HG02588 (cell line): ENCODE measurements around the gene CLASP1.
"Not testable (repeated sequence)": the region's sequence is repeated elsewhere in the genome, so short reads cannot be mapped to it uniquely, and the experiment has no call there.

Experiments used
- ATAC-seq: cut with Tn5 transposase; IDR thresholded peaks from one replicate; pipeline ENCODE4 v1.9.1; 2021; ENCODE audit warnings: mild to moderate bottlenecking, moderate library complexity; ENCODE audit not compliant: unreplicated experiment

CLASP1 gene

DNA sequence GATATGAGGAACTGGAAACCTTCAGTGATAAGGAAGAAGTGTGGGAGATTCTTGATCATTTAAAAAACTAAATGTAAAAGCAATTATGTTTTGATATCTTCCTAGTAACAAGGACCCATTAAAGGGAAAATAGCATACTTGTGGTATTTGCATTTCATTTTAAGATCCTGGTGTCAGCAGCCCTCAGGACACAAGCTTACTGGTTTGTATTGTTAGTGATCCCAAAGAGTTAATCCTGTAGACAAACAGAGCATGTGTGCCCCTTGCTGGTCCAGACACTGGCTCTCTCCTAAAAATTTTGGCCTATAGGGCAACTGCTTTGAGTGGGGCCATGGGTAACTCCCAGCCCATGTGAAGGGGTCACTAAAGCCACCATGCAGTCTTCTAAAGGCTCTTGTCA, 263.2 kb downstream of the CLASP1 start:
- no peak for ATAC-seq

DNA sequence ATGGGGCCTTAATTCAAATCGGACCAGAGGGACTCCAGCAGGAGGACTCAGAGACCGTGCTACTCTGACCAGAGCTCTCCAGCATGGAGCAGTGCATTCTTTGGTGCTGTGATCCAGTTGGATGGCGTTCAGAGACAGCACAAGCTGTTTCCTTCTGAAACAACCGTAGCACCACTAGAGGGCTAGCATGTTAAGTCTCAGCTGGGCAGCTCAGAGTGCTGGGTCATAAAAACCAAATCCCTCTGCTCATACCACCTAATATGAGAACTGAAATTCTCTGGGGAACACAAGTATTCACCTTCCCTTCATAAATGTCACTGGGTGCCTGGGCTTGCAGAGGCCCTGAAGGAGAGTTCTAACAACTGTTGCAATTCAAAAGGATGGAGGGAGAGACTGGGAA, 266.5 kb downstream of the CLASP1 start:
- ATAC-seq, result no peak

DNA sequence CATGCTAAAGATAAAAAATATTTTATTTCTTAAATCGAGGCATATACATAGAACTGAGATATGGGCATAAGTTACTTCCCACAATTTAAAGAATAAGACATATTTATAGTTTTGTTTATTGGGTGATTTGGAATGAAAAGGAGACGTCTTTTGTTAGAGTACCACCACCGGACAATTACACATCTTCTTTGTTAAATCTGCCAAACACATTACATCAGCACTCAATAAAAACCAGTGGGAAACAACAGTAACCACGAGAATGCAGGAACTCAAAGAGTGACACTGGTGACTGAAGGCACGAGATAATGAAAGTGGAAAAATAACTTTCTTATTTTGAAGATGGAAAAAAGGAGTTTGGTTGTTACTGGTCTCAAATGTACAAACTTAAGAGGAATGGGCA, 271.6 kb downstream of the CLASP1 start:
- no peak for ATAC-seq

DNA sequence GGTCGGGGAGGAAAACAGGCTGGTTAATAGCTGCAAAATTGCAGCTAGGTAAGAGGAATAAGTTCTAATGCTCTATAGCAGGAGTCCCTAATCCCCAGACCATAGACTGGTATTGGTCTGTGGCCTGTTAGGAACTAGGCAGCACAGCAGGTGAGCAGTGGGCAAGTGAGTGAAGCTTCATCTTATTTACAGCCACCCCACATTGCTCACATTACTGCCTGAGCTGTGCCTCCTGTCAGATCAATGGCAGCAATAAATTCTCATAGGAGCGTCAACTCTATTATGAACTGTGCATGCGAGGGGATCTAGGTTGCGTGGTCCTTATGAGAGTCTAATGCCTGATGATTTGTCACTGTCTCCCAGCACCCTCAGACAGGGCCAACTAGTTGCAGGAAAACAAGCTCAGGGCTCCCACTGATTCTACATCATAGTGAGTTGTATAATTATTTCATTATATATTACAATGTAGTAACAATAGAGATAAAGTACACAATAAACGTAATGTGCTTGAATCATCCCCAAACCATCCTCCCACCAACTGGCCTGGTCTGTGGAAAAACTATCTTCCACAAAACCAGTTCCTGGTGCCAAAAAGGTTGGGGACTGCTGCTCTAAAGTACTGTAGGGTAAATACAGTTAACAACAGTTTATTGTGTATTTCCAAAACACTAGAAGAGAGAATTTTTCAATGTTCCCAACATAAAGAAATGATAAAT, 272.6 kb downstream of the CLASP1 start:
- no peak for ATAC-seq

DNA sequence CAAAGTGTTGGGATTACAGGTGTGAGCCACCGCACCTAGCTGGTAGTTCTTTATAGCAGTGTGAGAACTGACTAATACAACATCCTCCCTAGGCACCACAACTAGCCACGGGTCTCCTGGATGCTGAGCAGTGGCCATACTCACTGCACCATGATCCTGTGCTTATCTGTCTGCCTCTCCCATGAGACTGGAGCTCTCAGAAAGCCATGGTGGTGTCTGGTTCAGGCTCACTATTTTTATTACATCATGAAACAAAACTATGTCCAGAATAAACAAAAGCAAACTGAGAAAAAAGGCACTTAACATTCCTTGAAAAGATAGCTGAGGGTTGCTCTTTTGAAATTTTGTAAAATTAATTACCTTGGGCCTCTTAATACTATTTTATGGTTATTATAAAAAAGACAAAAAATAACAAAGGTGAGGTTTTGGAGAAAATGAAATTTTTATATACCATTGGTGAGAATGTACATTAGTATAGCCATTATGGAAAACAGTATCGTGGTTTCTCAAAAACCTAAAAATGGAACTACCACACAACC, 273.6 kb downstream of the CLASP1 start:
- no peak for ATAC-seq

DNA sequence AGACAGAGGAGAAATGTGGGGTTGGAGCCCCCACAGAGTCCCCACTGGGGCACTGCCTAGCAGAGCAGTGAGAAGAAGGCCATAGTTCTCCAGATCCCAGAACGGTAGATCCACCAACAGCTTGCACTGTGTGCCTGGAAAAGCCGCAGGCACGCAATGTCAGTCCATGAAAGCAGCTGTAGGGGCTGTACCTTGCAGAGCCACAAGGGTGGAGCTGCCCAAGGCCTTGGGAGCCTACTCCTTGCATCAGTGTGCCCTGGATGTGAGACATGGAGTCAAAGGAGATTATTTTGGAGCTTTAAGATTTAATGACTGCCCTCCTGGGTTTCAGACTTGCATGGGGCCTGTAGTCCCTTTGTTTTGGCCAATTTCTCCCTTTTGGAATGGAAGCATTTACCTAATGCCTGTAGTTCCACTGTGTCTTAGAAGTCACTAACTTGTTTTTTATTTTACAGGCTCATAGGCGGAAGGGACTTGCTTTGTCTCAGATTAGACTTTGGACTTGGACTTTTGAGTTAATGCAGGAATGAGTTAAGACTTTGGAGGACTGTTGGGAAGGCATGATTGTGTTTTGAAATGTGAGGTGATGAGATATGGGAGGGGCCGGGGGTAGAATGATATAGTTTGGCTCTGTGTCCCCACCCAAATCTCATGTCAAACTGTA, 274.7 kb downstream of the CLASP1 start:
- not testable (repeated sequence) for ATAC-seq

DNA sequence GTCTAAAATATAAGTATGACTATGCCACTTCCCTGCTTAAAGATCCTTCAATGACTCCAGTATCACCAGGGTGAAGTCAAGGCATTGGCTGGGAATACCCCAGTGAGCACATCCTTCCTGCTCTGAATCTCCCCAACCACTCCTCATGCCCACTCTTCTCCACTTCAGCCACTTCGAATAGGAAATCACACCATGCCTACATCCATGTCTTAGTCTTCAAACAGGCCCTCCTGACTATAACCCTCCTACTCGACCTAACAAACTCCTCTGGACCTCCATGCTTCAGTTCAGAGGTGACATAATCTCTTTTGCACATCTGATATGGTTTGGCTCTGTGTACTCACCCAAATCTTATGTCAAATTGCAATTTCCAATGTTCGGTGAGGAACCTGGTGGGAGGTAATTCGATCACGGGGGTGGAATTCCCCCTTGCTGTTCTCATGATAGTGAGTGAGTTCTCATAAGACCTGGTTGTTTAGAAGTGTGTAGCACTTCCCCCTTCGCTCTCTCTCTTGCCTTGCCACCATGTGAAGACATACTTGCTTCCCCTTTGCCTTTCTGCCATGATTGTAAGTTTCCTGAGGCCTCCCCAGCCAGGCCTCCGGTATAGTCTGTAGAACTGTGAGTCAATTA, 276.4 kb downstream of the CLASP1 start:
- no peak for ATAC-seq

DNA sequence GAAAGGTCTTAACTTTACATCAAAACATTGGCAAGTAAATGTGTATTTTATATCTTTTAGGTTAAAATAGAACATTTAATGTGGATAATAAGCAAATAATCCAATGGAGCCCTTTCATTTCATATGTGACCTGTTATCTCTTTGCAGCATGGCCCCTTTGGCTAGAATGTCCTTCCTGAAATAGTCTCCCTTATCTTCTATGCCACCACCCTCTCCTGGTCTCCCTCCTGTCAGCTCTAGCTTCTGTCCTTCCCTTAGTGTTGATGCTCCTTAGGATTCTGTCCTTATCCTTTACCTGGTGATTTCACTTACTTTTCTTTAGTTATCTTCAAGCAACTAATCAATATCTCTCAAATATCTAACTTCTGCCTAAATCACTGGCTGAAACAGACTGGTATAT, 277.2 kb downstream of the CLASP1 start:
- ATAC-seq, result no peak

DNA sequence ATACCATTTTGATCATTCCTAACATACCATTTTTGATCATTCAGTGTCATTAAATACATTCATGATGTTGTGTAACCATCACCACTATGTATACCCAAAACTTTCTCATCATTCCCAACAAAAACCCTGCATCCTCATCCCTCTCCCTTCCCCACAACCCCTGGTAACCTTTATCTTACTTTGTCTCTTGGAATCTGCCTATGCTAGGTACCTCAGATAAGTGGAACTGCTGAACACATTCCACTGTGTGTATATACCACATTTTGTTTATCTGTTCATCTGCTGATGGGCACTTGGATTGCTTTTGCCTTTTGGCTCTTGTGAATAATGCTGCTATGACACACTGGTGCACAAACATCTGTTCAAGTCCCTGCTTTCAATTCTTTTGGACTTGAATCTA, 280.4 kb downstream of the CLASP1 start:
- ATAC-seq, result no peak

DNA sequence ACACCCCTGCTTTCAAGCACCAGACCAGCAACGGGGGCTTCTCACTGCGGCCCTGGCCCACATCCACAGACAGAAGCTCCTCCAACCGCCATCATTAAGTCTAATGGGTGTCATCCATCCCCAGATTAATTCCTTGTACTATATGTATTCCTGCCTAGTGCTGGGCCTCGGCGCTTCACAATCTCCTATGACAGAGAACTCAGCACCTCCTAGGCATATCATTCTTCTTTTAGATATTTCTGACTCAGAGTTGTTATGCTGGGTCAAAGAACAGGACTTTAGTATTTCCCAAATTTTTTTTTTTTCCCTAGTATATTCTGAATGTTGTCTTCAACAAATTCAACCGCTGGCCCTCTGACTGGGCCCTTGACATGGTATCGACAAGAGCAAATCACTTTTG, 281.1 kb downstream of the CLASP1 start:
- ATAC-seq, result no peak

DNA sequence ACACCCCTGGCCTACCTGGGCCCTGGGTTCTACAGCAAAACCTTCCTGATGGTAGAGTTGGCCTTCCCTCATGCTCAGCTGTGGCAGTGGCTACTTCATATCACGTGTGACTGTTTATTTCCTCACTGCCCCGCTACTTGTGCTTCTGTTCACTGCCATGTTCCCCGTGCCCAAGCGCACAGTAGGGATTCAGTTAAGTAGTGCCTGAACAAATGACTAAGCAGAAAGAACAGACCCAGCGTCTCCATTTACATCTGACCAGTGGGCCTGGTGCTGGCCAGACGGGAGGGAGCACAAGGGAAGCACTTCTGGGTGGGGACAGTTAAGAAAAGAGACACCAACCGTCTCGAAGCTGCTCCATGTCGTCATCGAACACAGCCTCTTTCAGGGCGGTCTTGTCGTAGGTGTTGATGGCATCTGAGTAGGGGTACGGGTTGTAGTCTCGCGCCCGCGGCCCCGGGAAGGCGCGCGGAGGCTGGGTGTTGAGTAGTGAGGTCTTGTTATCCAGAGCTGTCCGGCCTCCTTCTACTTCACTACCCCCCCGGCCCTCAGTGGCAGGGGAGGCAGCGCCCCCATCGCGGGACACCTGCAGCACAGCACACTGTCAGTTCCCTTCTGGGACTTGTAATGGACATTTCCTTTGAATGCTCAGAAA, 281.9 kb downstream of the CLASP1 start:
- no peak for ATAC-seq

DNA sequence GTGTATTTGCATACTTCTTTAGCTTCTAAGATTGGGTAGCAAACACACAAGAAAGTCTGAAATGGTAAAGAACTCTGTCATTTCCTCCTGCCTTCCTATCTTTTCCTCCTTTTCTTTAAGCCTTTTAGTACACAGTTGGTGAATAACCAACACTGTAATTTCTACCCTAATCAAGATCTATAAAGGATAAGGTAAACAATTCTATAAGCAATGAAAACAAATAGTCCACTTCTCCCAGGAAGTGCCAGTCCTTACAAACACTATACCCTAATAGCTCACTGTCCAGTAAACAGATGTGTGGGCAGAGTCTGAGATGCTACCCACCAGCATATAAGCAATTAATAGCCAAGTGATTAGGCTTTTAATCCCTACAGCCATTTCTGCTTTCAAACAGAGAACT, 283.2 kb downstream of the CLASP1 start:
- ATAC-seq, result no peak

DNA sequence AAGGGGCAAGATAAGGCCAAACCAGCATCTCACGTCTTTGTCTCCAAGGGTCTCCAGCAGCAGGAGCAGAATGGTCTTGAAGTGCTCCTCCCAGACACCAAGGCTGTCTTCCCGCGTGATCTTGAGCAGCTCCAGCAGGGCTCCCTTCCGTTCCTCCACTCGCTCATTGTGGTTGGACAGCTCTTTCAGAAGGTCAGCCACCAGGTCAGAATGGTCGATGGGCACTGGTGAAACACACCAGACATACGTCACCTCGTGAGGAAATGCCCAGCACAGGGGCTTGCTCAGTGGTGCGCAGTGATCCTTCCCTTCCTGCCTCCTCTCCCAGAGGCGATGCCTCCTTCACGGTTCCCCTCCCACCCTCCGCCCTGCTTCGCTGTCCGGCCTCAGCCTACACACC, 284.2 kb downstream of the CLASP1 start:
- ATAC-seq, result no peak

DNA sequence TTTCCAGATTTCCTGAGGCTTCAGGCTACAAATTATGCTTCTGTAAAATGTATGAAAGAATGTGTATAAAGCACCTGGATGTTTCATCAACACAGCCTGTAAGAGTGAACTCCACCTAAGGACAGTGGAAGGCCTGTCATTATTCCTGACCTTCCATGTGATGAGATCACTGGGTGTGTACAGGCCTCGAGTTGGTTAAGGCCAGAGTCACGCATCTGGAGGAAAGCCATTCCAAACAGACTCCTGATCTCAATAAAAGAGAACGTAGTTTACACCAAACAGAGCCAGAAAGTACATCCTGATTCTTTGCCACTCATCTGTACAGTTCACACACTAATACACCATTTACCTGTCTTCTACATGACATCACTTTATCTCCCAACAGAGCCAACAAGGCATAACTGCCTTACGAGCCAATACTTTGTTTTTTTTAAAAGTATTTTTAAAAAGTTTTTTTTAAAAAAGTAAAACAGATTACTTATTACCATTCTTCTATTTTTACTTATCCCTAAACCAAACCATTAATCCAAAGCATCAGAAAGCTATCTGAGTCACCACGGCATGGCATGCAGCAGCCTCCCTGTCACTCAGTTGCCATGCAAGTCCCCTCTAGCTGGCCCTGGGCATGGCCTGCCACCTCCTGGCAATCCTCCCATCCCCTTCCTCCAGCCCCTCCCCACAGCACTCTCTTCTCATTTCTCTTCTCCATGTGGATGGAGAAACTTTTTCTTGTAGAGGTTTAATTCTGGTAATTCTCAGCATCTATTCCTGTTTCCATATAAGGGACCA, 285.4 kb downstream of the CLASP1 start:
- no peak for ATAC-seq

DNA sequence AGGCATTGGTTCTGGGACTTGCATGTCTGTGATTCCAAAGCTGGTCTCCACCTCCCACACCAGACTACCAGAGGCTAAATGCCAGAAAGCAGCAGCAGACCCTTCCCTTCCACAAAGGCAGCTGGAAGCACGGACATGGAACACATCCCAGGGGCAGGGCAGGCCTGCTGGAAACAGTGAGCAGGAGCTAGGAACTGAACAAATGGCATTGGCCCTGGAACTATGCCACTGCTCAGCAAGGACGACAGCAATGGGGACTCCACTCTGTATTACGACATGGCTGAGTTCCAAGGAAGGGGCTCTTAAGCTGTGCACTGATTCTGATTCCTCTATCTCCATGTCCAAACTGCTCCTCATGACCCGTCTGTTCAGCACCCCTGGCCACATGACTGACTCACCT, 286.5 kb downstream of the CLASP1 start:
- ATAC-seq, result no peak

DNA sequence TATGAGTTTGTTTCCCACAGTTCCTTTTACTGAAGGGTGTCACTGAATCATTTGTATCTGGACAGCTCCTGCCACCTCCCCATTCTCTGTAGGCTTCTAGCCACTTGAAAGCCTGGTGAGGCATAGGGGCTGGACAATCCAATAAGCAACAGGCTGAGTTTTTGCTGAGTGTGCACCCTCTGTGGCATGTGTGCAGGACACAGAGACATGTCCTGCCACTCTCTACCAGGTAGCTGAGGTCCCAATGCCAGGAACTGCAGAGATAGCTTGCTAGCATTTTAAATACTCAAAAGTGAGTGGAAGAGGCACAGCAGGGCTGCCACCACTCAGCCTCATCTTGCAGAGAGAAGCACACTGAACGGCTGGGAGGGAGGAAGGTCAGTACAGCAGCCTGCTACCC, 287.0 kb downstream of the CLASP1 start:
- ATAC-seq, result no peak

DNA sequence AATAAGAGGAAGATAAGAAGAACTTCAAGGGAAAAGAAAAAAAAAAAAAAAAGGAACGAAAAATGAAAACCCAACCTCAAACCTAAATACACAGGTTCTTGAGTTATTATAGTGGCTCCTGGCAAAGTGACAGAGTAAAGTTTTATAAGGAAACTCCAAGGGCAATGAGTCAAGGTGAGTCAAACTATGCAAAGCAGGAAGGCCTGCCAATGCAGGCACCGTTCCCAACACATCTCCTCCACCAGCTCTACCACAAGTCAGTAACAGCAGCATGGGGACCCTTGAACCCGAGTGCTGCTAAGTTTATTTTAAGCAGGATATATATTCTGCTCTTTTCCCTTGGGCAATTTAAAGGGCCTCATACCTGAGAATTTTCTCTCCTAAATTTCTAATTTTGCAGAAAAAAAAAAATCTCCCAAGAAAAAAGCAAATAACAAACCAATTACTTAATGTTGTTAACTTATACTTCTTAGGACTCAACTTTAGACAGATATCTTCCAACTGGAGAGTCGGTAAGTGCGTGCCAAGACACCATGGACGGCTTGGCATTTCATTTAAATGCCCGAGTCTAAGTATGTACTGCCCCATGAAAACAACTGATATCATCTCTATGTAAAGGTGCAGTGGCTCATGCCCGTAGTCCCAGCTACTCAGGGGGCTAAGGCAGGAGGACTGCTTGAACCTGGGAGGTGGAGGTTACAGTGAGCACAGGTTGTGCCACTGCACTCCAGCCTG, 288.5 kb downstream of the CLASP1 start:
- ATAC-seq, result no peak

DNA sequence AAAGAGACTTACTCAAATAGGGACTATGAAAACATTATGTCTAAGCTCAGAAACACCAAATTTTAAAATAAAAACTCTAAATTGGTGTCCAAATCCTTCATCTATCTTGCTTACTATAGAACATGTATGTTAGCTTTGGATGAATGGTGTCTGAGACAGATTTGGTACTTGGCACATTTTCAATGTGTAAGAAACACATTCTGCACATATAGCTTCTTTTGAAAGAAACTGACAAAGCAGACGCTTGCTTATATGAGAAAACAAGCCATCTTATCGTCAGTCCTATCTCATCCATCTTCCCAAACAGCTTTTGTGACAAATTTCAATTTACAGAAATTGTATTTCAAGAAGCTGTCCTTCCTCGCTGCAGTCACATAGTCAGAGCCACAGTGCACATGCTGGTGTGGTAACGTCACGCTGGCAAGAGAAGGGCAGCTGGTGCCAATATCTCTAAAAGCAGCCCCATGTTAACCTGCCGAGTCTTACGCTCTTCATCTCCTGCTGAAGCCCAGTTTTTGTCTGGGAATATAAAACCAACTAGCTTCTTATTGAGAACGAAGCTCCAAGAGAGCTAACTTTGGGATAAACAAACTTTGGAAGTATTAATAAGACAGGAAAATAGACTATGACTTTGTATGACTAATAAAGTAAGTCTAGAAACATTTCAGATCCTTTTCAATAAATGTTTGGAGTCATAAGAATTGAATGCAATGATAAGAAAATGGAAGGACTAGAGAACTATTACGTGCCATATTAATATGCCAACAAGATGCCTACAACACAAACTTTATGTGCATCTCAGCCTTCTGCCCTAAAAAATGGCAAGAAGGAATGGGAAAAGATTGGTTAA, 289.3 kb downstream of the CLASP1 start:
- ATAC-seq, result no peak

DNA sequence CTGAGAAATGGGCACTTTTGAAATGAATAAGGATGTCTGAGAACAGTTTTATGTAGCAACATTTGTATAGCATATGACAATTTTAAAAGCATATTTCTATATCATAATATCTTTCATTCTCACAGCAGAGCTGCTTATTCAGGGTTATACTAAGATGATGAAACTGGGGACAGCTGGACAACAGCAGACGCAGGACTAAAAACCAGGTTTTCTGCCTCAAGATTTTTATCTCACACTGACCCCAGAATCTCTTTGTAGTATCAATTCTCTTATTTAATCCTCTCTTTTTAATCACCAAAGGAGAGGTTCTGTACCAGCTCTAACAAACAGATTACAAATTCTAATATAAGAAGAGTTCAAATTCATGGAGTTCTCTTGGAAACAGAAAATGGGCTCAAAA, 290.1 kb downstream of the CLASP1 start:
- no peak for ATAC-seq
